Karpas-422 (cell line): ENCODE results near the gene PASD1. TPM values are rescaled to one million over a fixed set of nuclear protein-coding genes. Genes with fewer than 3 reads are reported as not detected.

Experiments
- DNase-seq: peaks from one replicate; pipeline ENCODE4 v3.0.0-alpha.2; 2015
- H2AFZ ChIP-seq: fragments of 200-600 bp; sonication (generic); 2 replicates; pipeline ENCODE4 v1.6.1; 2014; ENCODE audit warnings: antibody characterized with exemption, low read length, mixed read lengths
- H3K27ac ChIP-seq: fragments of 200-600 bp; sonication (generic); 2 replicates; pipeline ENCODE4 v1.5.1; 2014; ENCODE audit warnings: mild to moderate bottlenecking, low read length, moderate library complexity
- H3K27me3 ChIP-seq: fragments of 200-600 bp; sonication (generic); 2 replicates; pipeline ENCODE4 v1.6.1; 2014; ENCODE audit warnings: low read length, mixed read lengths
- H3K36me3 ChIP-seq: fragments of 200-600 bp; sonication (generic); 2 replicates; pipeline ENCODE4 v1.6.1; 2014; ENCODE audit warnings: low read length, mixed read lengths; ENCODE audit not compliant: insufficient read depth
- H3K4me1 ChIP-seq: fragments of 200-600 bp; sonication (generic); 2 replicates; pipeline ENCODE4 v1.6.1; 2014; ENCODE audit warnings: mild to moderate bottlenecking, low read length, mixed read lengths
- H3K4me2 ChIP-seq: fragments of 200-600 bp; sonication (generic); 2 replicates; pipeline ENCODE4 v1.6.1; 2014; ENCODE audit warnings: low read length, low read depth, mild to moderate bottlenecking; ENCODE audit not compliant: poor library complexity, severe bottlenecking
- H3K4me3 ChIP-seq: fragments of 200-600 bp; sonication (generic); 2 replicates; pipeline ENCODE4 v1.5.1; 2014; ENCODE audit warnings: mild to moderate bottlenecking, antibody characterized with exemption, low read length, mixed read lengths
- H3K79me2 ChIP-seq: fragments of 200-600 bp; sonication (generic); 2 replicates; pipeline ENCODE4 v1.6.1; 2014; ENCODE audit warnings: mild to moderate bottlenecking, low read length, mixed read lengths
- H3K9ac ChIP-seq: fragments of 200-600 bp; sonication (generic); 2 replicates; pipeline ENCODE4 v1.6.0; 2014; ENCODE audit warnings: low read length
- H3K9me2 ChIP-seq: fragments of 200-600 bp; sonication (generic), shearing (Covaris generic); replicated peaks from 2 replicates; pipeline ENCODE4 v1.6.0; 2014; ENCODE audit warnings: mild to moderate bottlenecking, low read length, moderate library complexity; ENCODE audit not compliant: insufficient read depth
- H3K9me3 ChIP-seq: fragments of 300-700, 200-600 bp; sonication (generic); 2 replicates; pipeline ENCODE4 v1.6.1; 2014; ENCODE audit warnings: low read length, mixed read lengths
- H4K20me1 ChIP-seq: fragments of 200-600 bp; sonication (generic); 2 replicates; pipeline ENCODE4 v1.6.1; 2014; ENCODE audit warnings: mild to moderate bottlenecking, antibody characterized with exemption, low read length, low read depth; ENCODE audit not compliant: insufficient read depth
- total RNA-seq: library from RNA; depleted of rRNA; stranded (reverse); fragments of >200 nt; shearing (Covaris generic); gene quantifications from 2 replicates; pipeline ENCODE4 v1.2.3, GENCODE V29; 2014; ENCODE audit warnings: low replicate concordance

The PASD1 gene
- total RNA-seq, 1 experiment from 2014 or later, result not detected

- H3K4me3 ChIP-seq, result no peak overlapping the region
- H3K27ac ChIP-seq, result no peak overlapping the region
- H3K9me3 ChIP-seq, result no peaks in the 10 kb centered on the region
- H3K4me1 ChIP-seq, result no peaks in the 10 kb centered on the region
- no peak overlapping the region for H3K4me2 ChIP-seq
- no peaks in the 10 kb centered on the region for H3K9me2 ChIP-seq
- DNase-seq, result no peak
- H3K79me2 ChIP-seq, result no peaks in the 10 kb centered on the region
- no peak overlapping the region for H3K9ac ChIP-seq
- no peaks in the 10 kb centered on the region for H4K20me1 ChIP-seq
- no peak overlapping the region for H2AFZ ChIP-seq
- H3K36me3 ChIP-seq, result no peaks in the 10 kb centered on the region
- no peaks in the 10 kb centered on the region for H3K27me3 ChIP-seq
Measured at GRCh38 chrX:151634937-151635336, 71.5 kb downstream of the PASD1 start.

- Histone ChIP-seq H3K36me3 (no peaks in the 10 kb centered on the region), H3K4me1 (no peaks in the 10 kb centered on the region), H2AFZ (no peak overlapping the region), H3K9me3 (no peaks in the 10 kb centered on the region), H3K27me3 (no peaks in the 10 kb centered on the region), H3K9me2 (no peaks in the 10 kb centered on the region), H3K27ac (no peak overlapping the region), H4K20me1 (no peaks in the 10 kb centered on the region), H3K4me3 (no peak overlapping the region), H3K4me2 (no peak overlapping the region), H3K9ac (no peak overlapping the region), H3K79me2 (no peaks in the 10 kb centered on the region)
- DNase-seq, result no peak
Measured at GRCh38 chrX:151641564-151641963, 78.1 kb downstream of the PASD1 start.

- Histone ChIP-seq H3K9ac (no peak overlapping the region), H3K9me3 (no peaks in the 10 kb centered on the region), H3K4me3 (no peak overlapping the region), H3K27me3 (no peaks in the 10 kb centered on the region), H4K20me1 (no peaks in the 10 kb centered on the region), H2AFZ (no peak overlapping the region), H3K4me1 (no peaks in the 10 kb centered on the region), H3K9me2 (no peaks in the 10 kb centered on the region), H3K79me2 (no peaks in the 10 kb centered on the region), H3K27ac (no peak overlapping the region), H3K4me2 (no peak overlapping the region), H3K36me3 (no peaks in the 10 kb centered on the region)
- no peak for DNase-seq
Measured at GRCh38 chrX:151675121-151675746, 111.8 kb downstream of the PASD1 start.

GRCh38 chrX:151676196-151676595 is 112.7 kb downstream of the PASD1 start:
- Histone ChIP-seq H3K4me2 (no peak overlapping the region), H3K9ac (no peak overlapping the region), H3K4me3 (no peak overlapping the region), H3K9me2 (no peaks in the 10 kb centered on the region), H3K36me3 (no peaks in the 10 kb centered on the region), H2AFZ (no peak overlapping the region), H3K27ac (no peak overlapping the region), H3K9me3 (no peaks in the 10 kb centered on the region), H4K20me1 (no peaks in the 10 kb centered on the region), H3K27me3 (no peaks in the 10 kb centered on the region), H3K4me1 (no peaks in the 10 kb centered on the region), H3K79me2 (no peaks in the 10 kb centered on the region)
- no peak for DNase-seq

DNA sequence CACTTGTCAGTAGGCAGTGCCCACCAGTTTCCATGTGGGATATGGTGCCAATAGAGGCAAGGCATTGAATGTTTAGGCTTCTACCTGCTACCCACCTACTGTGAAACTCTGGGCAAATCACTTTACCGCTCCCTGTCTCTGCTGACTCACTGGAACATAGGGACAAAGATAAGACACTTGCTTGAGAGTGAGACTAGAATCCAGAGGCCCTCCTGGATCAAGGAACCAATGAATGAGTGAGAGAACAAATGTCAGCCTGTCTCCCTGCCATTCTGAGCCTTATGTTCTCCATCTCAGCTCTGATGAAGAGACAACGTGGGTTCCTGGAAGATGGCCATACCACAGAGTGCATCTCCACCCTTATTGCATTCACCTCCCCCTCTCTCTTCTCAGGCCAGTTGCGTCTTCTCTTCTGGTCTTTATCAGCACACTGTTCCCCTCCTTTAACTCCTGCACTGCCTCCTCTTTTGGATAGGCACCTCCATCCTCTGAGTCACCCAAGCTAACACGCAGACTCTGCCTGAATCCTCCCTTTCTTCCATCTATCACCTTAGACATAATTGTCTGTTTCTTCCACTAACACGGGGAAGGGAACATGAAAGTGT is 116.4 kb downstream of the PASD1 start:
- no peak overlapping the region for H3K4me3 ChIP-seq

DNA sequence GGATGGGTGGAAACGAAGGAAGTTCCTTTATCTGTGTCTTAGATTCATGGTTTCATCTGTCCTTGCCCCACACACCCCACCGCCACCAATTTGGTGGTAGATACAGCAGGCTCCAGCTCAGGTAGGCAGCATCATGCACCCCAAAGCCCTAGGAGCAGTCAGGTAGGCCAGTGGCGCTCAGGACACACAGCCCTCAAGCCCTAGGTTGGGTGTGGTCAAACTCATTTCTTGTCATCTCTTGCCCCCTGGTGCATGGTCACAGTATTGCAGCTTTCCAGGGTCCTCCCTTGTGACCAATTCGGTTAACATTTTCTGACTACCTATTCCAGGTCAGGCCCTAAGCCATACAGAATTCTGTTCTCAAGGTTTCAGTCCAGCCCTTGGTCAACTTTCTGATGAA is 117.3 kb downstream of the PASD1 start:
- no peaks in the 10 kb centered on the region for H3K9me2 ChIP-seq
- no peaks in the 10 kb centered on the region for H4K20me1 ChIP-seq
- H2AFZ ChIP-seq, result no peak overlapping the region
- H3K27ac ChIP-seq, result no peak overlapping the region
- H3K4me1 ChIP-seq, result no peaks in the 10 kb centered on the region
- H3K36me3 ChIP-seq, result no peaks in the 10 kb centered on the region
- H3K79me2 ChIP-seq, result no peaks in the 10 kb centered on the region
- no peak overlapping the region for H3K4me2 ChIP-seq
- H3K4me3 ChIP-seq, result no peak overlapping the region
- no peak overlapping the region for H3K9ac ChIP-seq
- no peaks in the 10 kb centered on the region for H3K9me3 ChIP-seq
- H3K27me3 ChIP-seq, result no peaks in the 10 kb centered on the region
- peak; percentile 90 for DNase-seq

More for the DNA sequence above, 116.4 kb downstream of the PASD1 start:
- DNase-seq, result no peak
- Histone ChIP-seq H2AFZ (no peak overlapping the region), H3K9me3 (no peaks in the 10 kb centered on the region), H3K4me2 (no peak overlapping the region), H3K27ac (no peak overlapping the region), H3K9me2 (no peaks in the 10 kb centered on the region), H3K27me3 (no peaks in the 10 kb centered on the region), H3K9ac (no peak overlapping the region), H3K36me3 (no peaks in the 10 kb centered on the region), H3K79me2 (no peaks in the 10 kb centered on the region), H3K4me1 (no peaks in the 10 kb centered on the region), H4K20me1 (no peaks in the 10 kb centered on the region)

DNA sequence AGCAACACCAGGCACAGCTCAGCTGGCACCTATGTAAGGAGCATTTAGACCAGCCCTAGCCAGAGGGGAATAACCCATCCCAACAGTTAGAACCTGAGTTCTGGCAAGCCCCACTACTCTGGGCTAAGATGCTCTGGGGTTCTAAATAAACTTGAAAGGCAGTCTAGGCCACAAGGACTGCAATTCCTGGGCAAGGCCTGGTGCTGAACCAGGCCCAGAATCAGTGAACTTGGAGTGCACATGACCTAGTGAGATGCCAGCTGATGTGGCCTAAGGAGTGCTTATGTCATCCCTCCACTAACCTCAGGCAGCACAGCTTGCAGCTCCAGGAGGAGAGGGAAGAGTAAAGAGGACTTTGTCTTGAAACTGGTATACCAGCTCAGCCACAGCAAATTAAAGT is 124.2 kb downstream of the PASD1 start:
- H3K4me1 ChIP-seq, result no peaks in the 10 kb centered on the region
- H3K27me3 ChIP-seq, result no peaks in the 10 kb centered on the region
- no peaks in the 10 kb centered on the region for H3K36me3 ChIP-seq
- H3K9me3 ChIP-seq, result no peaks in the 10 kb centered on the region
- no peak overlapping the region for H3K4me3 ChIP-seq
- no peaks in the 10 kb centered on the region for H4K20me1 ChIP-seq
- no peak overlapping the region for H2AFZ ChIP-seq
- H3K9ac ChIP-seq, result no peak overlapping the region
- no peaks in the 10 kb centered on the region for H3K79me2 ChIP-seq
- 0 out of 2 replicates have a peak, but pooled peaks cover 3% of the 10 kb centered on the region for H3K9me2 ChIP-seq
- no peak overlapping the region for H3K27ac ChIP-seq
- no peak for DNase-seq
- no peak overlapping the region for H3K4me2 ChIP-seq

- H4K20me1 ChIP-seq, result no peaks in the 10 kb centered on the region
- no peak for DNase-seq
- no peak overlapping the region for H3K27ac ChIP-seq
- H3K27me3 ChIP-seq, result no peaks in the 10 kb centered on the region
- no peaks in the 10 kb centered on the region for H3K9me3 ChIP-seq
- H3K4me1 ChIP-seq, result no peaks in the 10 kb centered on the region
- H3K36me3 ChIP-seq, result no peaks in the 10 kb centered on the region
- H3K4me3 ChIP-seq, result no peak overlapping the region
- 0 out of 2 replicates have a peak, but pooled peaks cover 3% of the 10 kb centered on the region for H3K9me2 ChIP-seq
- no peak overlapping the region for H3K4me2 ChIP-seq
- no peak overlapping the region for H3K9ac ChIP-seq
- no peaks in the 10 kb centered on the region for H3K79me2 ChIP-seq
- H2AFZ ChIP-seq, result no peak overlapping the region
Measured at GRCh38 chrX:151688695-151689094, 125.2 kb downstream of the PASD1 start.
